Measurements from ENCODE around the gene PGP.
"Not testable (repeated sequence)": the region's sequence is repeated elsewhere in the genome, so short reads cannot be mapped to it uniquely, and the experiment has no call there.

PGP gene

GRCh38 chr16:2214719-2214968 lies at the start of gene PGP:
TSS of gene PGP (minus strand) at chr16:2214840. CDS start at chr16:2214777, 63 bp downstream.
- no peaks in the 10 kb centered on the region for H3K27me3 Mint-ChIP-seq (ENCODE audit: low read depth)
- peaks cover 16% of the 10 kb centered on the region for H3K4me1 Mint-ChIP-seq (ENCODE audit: low read depth)
- peak within 1 kb of the TSS; percentile 88 for H3K27ac Mint-ChIP-seq
- H3K36me3 Mint-ChIP-seq (ENCODE audit: low read depth) = no peaks in the 10 kb centered on the region
- no peaks in the 10 kb centered on the region for H3K9me3 Mint-ChIP-seq
- H3K4me3 Mint-ChIP-seq = peak within 1 kb of the TSS; percentile 85

DNA sequence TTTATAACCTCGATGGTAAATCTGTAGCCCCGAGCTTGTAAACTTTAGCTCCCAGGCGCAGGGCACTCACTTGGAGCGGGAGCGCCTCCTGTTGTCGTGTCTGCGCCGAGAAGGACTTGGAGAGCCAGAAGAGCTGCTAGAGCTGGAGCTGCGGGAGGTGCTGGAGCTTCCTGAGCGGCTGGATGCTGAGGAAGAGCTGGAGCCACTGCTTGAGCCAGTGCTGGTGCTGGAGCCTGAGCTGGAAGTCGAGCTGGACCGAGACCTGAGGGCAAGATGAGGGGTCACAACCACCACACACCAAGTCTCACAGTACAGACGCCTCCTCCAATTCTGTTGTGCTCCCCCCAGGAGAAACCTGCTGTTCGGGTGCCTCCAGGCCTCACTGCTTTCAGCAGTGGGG lies 48.4 kb upstream of the PGP start:
- peaks cover 48% of the 10 kb centered on the region for H3K36me3 Mint-ChIP-seq (ENCODE audit: low read depth)
- H3K4me1 Mint-ChIP-seq (ENCODE audit: low read depth) = peaks cover 17% of the 10 kb centered on the region
- H3K4me3 Mint-ChIP-seq; H3K27me3 Mint-ChIP-seq (ENCODE audit: low read depth); H3K9me3 Mint-ChIP-seq; H3K27ac Mint-ChIP-seq: not testable (repeated sequence)

- no peak overlapping the region for H3K4me3 Mint-ChIP-seq
- peaks cover 57% of the 10 kb centered on the region for H3K36me3 Mint-ChIP-seq (ENCODE audit: low read depth)
- H3K27me3 Mint-ChIP-seq (ENCODE audit: low read depth) = no peaks in the 10 kb centered on the region
- peaks cover 3% of the 10 kb centered on the region for H3K4me1 Mint-ChIP-seq (ENCODE audit: low read depth)
- H3K9me3 Mint-ChIP-seq = no peaks in the 10 kb centered on the region
- no peak overlapping the region for H3K27ac Mint-ChIP-seq
Observed at GRCh38 chr16:2260250-2260649, 45.6 kb upstream of the PGP start.

DNA sequence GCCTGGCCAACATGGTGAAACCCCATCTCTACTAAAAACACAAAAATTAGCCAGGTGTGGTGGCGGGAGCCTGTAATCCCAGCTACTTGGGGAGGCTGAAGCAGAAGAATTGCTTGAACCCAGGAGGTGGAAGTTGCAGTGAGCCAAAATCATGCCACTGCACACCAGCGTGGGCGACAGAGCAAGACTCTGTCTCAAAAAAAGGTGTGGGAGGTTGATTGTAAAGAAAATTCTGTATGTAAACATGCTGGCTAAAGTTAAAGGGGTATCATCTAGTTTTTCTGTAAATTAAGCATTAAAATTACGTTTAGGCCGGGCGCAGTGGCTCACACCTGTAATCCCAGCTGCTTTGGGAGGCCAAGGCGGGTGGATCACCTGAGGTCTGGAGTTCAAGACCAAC lies 43.9 kb upstream of the PGP start:
- not testable (repeated sequence) for H3K4me3 Mint-ChIP-seq; H3K27ac Mint-ChIP-seq; H3K27me3 Mint-ChIP-seq (ENCODE audit: low read depth); H3K4me1 Mint-ChIP-seq (ENCODE audit: low read depth); H3K9me3 Mint-ChIP-seq
- peaks cover 53% of the 10 kb centered on the region for H3K36me3 Mint-ChIP-seq (ENCODE audit: low read depth)

DNA sequence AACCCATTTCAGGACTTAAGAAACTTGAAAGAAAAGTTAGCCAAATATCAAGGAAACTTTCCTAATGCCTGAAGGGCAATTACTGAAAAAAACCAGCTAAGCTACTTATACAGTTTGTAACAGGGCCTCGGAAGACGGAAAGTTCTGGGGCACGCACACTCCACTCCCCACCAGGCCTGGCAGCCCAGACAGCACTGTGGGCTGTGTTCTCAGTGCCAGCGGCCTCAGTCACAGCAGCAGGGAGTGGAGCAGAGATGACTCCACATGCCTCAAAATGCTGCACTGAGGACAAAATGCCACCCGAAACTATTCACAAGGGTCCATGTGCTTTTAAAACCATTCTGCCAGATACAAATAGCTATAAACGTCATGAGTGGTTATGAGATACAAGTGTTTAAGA lies 43.1 kb upstream of the PGP start:
- peaks cover 55% of the 10 kb centered on the region for H3K36me3 Mint-ChIP-seq (ENCODE audit: low read depth)
- no peak overlapping the region for H3K27ac Mint-ChIP-seq
- H3K27me3 Mint-ChIP-seq (ENCODE audit: low read depth) = no peaks in the 10 kb centered on the region
- no peak overlapping the region for H3K4me3 Mint-ChIP-seq
- H3K9me3 Mint-ChIP-seq = no peaks in the 10 kb centered on the region
- no peaks in the 10 kb centered on the region for H3K4me1 Mint-ChIP-seq (ENCODE audit: low read depth)

DNA sequence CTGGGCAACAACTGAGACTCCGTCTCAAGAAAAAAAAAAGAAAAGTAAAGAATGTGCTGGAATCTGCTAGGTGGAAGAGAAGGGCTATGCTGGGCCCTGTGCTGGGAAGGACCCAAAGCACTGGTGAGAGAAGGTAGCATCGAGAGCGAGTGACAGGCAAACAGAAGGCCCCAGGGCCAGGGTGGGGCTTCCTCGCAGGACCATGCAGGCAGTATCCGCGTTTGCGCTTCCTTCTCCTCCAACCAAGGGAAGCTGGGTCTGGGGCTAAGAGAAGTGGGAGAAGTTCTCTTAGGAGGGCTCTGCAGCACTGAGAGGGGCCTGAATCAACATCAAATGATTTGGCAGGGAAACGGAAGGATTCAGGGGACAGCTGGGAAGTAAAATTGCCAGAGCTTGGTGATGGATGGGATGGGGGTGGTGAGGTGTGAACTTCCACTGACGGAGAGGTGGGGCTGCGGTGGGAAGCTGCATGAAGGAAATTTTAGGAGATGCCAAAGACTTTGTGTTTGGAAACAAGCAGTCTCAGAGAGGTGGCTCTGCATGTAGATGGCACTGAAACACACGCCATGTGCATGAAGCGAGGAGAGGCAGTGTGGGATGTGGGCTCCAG lies 42.0 kb upstream of the PGP start:
- Mint-ChIP-seq H3K4me3 (no peak overlapping the region), H3K27me3 (ENCODE audit: low read depth) (no peaks in the 10 kb centered on the region), H3K9me3 (no peaks in the 10 kb centered on the region), H3K27ac (no peak overlapping the region), H3K4me1 (ENCODE audit: low read depth) (no peaks in the 10 kb centered on the region), H3K36me3 (ENCODE audit: low read depth) (peaks cover 47% of the 10 kb centered on the region)

DNA sequence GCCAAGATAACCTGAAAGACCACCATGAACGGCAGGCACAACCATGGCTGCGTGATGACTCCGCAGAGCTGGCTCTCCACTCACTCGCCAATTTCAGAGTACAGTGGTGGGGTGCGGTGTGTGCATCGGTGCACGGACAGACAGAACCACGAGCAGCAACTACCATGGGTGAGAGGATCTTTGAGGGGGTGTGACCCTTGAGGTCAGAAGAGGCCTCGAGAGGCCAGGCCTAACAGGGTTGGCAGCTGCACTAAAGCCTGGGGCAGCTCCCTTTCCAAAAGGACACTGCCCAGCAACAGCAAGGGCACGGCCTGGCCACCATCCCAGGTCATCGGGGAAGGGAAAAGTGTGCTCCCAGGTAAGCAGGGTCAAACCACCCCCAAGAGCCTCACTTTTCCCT lies 38.7 kb upstream of the PGP start:
- H3K9me3 Mint-ChIP-seq = no peaks in the 10 kb centered on the region
- H3K4me3 Mint-ChIP-seq = no peak overlapping the region
- H3K27ac Mint-ChIP-seq = peak overlapping the region; percentile 49

DNA sequence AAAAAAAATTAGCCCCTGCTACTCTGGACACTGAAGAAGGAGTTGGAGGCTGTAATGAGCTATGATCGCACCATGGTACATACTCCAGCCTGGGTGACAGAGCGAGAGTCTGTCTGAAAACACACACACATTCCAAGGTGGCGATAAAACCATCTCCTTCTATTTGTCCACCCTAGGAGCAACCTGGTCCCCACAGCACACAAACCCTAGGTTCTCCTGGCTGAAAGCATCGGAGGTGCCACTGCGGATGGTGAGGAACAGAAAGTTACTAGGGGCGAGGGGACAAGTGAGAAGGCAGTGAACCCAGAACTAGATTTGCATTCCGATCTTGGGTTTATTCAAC lies 38.1 kb upstream of the PGP start:
- Mint-ChIP-seq H3K27ac (peak overlapping the region; percentile 49), H3K4me1 (ENCODE audit: low read depth) (peaks cover 2% of the 10 kb centered on the region), H3K4me3 (no peak overlapping the region), H3K27me3 (ENCODE audit: low read depth) (no peaks in the 10 kb centered on the region), H3K9me3 (no peaks in the 10 kb centered on the region), H3K36me3 (ENCODE audit: low read depth) (peaks cover 34% of the 10 kb centered on the region)

More for the DNA sequence above, 38.7 kb upstream of the PGP start:
- Mint-ChIP-seq H3K4me1 (ENCODE audit: low read depth) (peaks cover 2% of the 10 kb centered on the region), H3K36me3 (ENCODE audit: low read depth) (peaks cover 34% of the 10 kb centered on the region), H3K27me3 (ENCODE audit: low read depth) (no peaks in the 10 kb centered on the region)

- Mint-ChIP-seq H3K27ac (peak within 1 kb of the TSS; percentile 91), H3K9me3 (no peaks in the 10 kb centered on the region), H3K36me3 (ENCODE audit: low read depth) (peaks cover 24% of the 10 kb centered on the region), H3K4me1 (ENCODE audit: low read depth) (peaks cover 2% of the 10 kb centered on the region), H3K4me3 (peak within 1 kb of the TSS; percentile 94), H3K27me3 (ENCODE audit: low read depth) (no peaks in the 10 kb centered on the region)
Observed at GRCh38 chr16:2251296-2252111, 36.9 kb upstream of the PGP start, which contains the start of gene ECI1. TSS of gene ECI1 (minus strand) at chr16:2251587. CDS start at chr16:2251566, 21 bp downstream.

DNA sequence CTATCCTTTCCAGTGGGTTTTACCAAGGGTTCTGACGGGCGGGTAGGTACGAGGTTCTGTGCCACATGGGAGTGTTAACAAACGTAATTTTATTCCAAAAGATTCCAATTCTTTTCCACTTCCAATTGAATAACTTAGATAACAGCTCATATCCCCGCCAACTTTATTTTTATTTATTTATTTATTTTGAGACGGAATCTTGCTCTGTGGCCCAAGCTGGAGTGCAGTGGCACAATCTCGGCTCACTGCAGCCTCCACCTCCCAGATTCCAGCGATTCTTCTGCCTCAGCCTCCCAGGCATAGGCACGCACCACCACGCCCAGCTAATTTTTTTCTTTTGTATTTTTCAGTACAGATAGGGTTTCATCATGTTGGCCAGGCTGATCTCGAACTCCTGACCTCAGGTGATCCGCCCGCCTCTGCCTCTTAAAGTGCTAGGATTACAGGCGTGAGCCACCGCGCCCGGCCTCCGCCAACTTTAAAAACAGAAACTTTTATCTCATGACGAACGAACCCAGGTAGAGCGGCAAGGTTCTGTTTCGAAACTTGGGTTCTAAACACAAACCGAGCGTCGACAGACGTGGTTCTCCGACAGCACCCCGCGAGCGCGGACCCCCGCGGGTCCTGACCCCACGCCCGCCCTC lies 36.1 kb upstream of the PGP start:
- H3K9me3 Mint-ChIP-seq = no peaks in the 10 kb centered on the region
- H3K27ac Mint-ChIP-seq = peak overlapping the region; percentile 91
- peaks cover 17% of the 10 kb centered on the region for H3K36me3 Mint-ChIP-seq (ENCODE audit: low read depth)
- H3K27me3 Mint-ChIP-seq (ENCODE audit: low read depth) = no peaks in the 10 kb centered on the region
- peak overlapping the region; percentile 94 for H3K4me3 Mint-ChIP-seq
- peaks cover 2% of the 10 kb centered on the region for H3K4me1 Mint-ChIP-seq (ENCODE audit: low read depth)

DNA sequence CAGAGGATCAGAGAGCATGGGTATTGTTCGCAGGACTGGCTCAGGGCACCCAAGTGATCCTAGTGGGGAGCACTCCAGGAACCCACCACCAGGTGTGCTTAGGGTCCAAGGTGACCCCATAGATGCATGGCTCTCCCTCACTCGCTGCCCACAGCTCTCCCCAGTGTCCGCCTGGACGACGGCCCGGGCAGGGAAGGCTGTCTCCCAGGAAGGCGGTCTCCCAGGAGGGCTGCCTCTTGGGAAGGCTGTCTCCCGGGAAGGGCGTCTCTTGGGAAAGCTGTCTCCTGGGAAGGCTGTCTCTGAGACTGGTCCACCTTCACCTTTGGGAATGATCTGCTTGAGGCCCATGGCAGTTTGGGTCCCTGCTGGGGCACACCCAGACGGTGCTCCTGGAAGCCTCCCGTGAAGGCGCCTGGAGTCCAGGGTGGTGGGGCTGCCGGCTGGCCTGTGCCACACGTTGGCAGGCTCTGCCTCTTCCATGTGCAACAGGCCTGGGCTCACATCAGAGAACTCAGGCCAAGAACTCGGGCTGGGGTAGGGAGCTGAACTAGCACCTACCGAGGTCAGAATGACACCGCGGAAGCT lies 31.8 kb upstream of the PGP start:
- H3K4me1 Mint-ChIP-seq (ENCODE audit: low read depth) = peaks cover 2% of the 10 kb centered on the region
- H3K36me3 Mint-ChIP-seq (ENCODE audit: low read depth) = peaks cover 3% of the 10 kb centered on the region
- no peak overlapping the region for H3K4me3 Mint-ChIP-seq
- H3K27me3 Mint-ChIP-seq (ENCODE audit: low read depth) = no peaks in the 10 kb centered on the region
- no peak overlapping the region for H3K27ac Mint-ChIP-seq
- no peaks in the 10 kb centered on the region for H3K9me3 Mint-ChIP-seq

- no peaks in the 10 kb centered on the region for H3K9me3 Mint-ChIP-seq
- peaks cover 3% of the 10 kb centered on the region for H3K36me3 Mint-ChIP-seq (ENCODE audit: low read depth)
- no peak overlapping the region for H3K4me3 Mint-ChIP-seq
- no peaks in the 10 kb centered on the region for H3K27me3 Mint-ChIP-seq (ENCODE audit: low read depth)
- H3K4me1 Mint-ChIP-seq (ENCODE audit: low read depth) = no peaks in the 10 kb centered on the region
- no peak overlapping the region for H3K27ac Mint-ChIP-seq
Observed at GRCh38 chr16:2244926-2245795, 30.5 kb upstream of the PGP start.

GRCh38 chr16:2244301-2244700 lies 29.7 kb upstream of the PGP start:
- no peak overlapping the region for H3K4me3 Mint-ChIP-seq
- peaks cover 5% of the 10 kb centered on the region for H3K36me3 Mint-ChIP-seq (ENCODE audit: low read depth)
- no peaks in the 10 kb centered on the region for H3K4me1 Mint-ChIP-seq (ENCODE audit: low read depth)
- no peaks in the 10 kb centered on the region for H3K9me3 Mint-ChIP-seq
- no peak overlapping the region for H3K27ac Mint-ChIP-seq
- H3K27me3 Mint-ChIP-seq (ENCODE audit: low read depth) = no peaks in the 10 kb centered on the region

- H3K9me3 Mint-ChIP-seq = no peaks in the 10 kb centered on the region
- H3K27me3 Mint-ChIP-seq (ENCODE audit: low read depth) = no peaks in the 10 kb centered on the region
- H3K4me3 Mint-ChIP-seq = no peak overlapping the region
- H3K36me3 Mint-ChIP-seq (ENCODE audit: low read depth) = peaks cover 5% of the 10 kb centered on the region
- no peaks in the 10 kb centered on the region for H3K4me1 Mint-ChIP-seq (ENCODE audit: low read depth)
- no peak overlapping the region for H3K27ac Mint-ChIP-seq
Observed at GRCh38 chr16:2243781-2244180, 29.1 kb upstream of the PGP start.
